ENCODE data around the gene EEPD1.

Gene EEPD1

GRCh38 chr7:36261019-36261754 lies 108.1 kb downstream of the EEPD1 start:
- DNase-seq (ENCODE audit: low spot score), result no peak

GRCh38 chr7:36262309-36263094 lies 109.4 kb downstream of the EEPD1 start:
- DNase-seq (ENCODE audit: low spot score), result no peak

- DNase-seq (ENCODE audit: low spot score), result no peak
These were observed 110.0 kb downstream of the EEPD1 start for GRCh38 chr7:36263095-36263484.

- no peak for DNase-seq (ENCODE audit: low spot score)
These were observed 111.2 kb downstream of the EEPD1 start for GRCh38 chr7:36264123-36264801.

- DNase-seq (ENCODE audit: low spot score), result no peak
These were observed 112.0 kb downstream of the EEPD1 start for GRCh38 chr7:36264913-36265516.

- DNase-seq (ENCODE audit: low spot score), result no peak
These were observed 112.6 kb downstream of the EEPD1 start for GRCh38 chr7:36265680-36266079.

GRCh38 chr7:36266190-36266589 lies 113.1 kb downstream of the EEPD1 start:
- DNase-seq (ENCODE audit: low spot score), result no peak

GRCh38 chr7:36266683-36267082 lies 113.6 kb downstream of the EEPD1 start:
- no peak for DNase-seq (ENCODE audit: low spot score)

GRCh38 chr7:36272211-36272566 lies 119.1 kb downstream of the EEPD1 start:
- no peak for DNase-seq (ENCODE audit: low spot score)

- no peak for DNase-seq (ENCODE audit: low spot score)
These were observed 119.7 kb downstream of the EEPD1 start for GRCh38 chr7:36272567-36273269.

- DNase-seq (ENCODE audit: low spot score), result no peak
These were observed 120.8 kb downstream of the EEPD1 start for GRCh38 chr7:36273836-36274235.

GRCh38 chr7:36275735-36276284 lies 122.8 kb downstream of the EEPD1 start:
- DNase-seq (ENCODE audit: low spot score), result no peak

- DNase-seq (ENCODE audit: low spot score), result no peak
These were observed 123.6 kb downstream of the EEPD1 start for GRCh38 chr7:36276428-36277248.

- DNase-seq (ENCODE audit: low spot score), result no peak
These were observed 124.1 kb downstream of the EEPD1 start for GRCh38 chr7:36277249-36277542.

GRCh38 chr7:36278069-36278619 lies 125.1 kb downstream of the EEPD1 start:
- DNase-seq (ENCODE audit: low spot score), result no peak

- DNase-seq (ENCODE audit: low spot score), result no peak
These were observed 125.6 kb downstream of the EEPD1 start for GRCh38 chr7:36278620-36279172.

- DNase-seq (ENCODE audit: low spot score), result no peak
These were observed 126.3 kb downstream of the EEPD1 start for GRCh38 chr7:36279200-36279925.

GRCh38 chr7:36279926-36280315 lies 126.9 kb downstream of the EEPD1 start:
- DNase-seq (ENCODE audit: low spot score), result no peak

Measured in hematopoietic multipotent progenitor cell treated with erythropoietin and hydrocortisone succinate and interleukin-3 and kit ligand, for 17 days (in vitro differentiated cells).